ENCODE results near the gene GMEB1. TPM values are rescaled to one million over a fixed set of nuclear protein-coding genes. Genes with fewer than 3 reads are reported as not detected.

GMEB1 gene
- total RNA-seq, 1 experiment from 2014 or later, result 5.2 TPM

- intact Hi-C loops (cut with micrococcal nuclease), result no loop called here
- H3K27me3 ChIP-seq (ENCODE audit: low read length), result no peaks in the 10 kb centered on the region
- H4K20me1 ChIP-seq (ENCODE audit: low read length), result no peaks in the 10 kb centered on the region
- H2AFZ ChIP-seq (ENCODE audit: low read length), result no peak overlapping the region
- H3K4me1 ChIP-seq (ENCODE audit: insufficient read depth, low read length), result peaks cover 32% of the 10 kb centered on the region
- no peaks in the 10 kb centered on the region for H3K9me2 ChIP-seq (replicated peaks; ENCODE audit: low read length)
- no peak overlapping the region for H3K9ac ChIP-seq (ENCODE audit: low read length)
- no TSS peak for BruUV-seq (replicated peaks)
- ATAC-seq (no peak), DNase-seq (no peak)
- TF ChIP-seq CTCF (conservative IDR thresholded peaks at IDR 0.05; ENCODE audit: low read depth, low read length) (no peak), EZH2phosphoT487 (IDR thresholded peaks at IDR 0.05; ENCODE audit: borderline replicate concordance, low read length) (no peak), EZH2 (IDR thresholded peaks at IDR 0.05; ENCODE audit: low read length, unreplicated experiment) (no peak)
- H3K27ac ChIP-seq (ENCODE audit: low read length), result no peak overlapping the region
- H3K9me3 ChIP-seq (ENCODE audit: low read length), result no peaks in the 10 kb centered on the region
- H3K79me2 ChIP-seq (ENCODE audit: low read length), result peaks cover 17% of the 10 kb centered on the region
- no peak overlapping the region for H3K4me2 ChIP-seq (ENCODE audit: low read length)
- H3F3A ChIP-seq (ENCODE audit: low read length, unreplicated experiment), result peaks cover 8% of the 10 kb centered on the region
- no peak overlapping the region for H3K4me3 ChIP-seq (ENCODE audit: low read length)
- no peaks in the 10 kb centered on the region for H3K36me3 ChIP-seq (ENCODE audit: low read depth, low read length)
- ChIA-PET CTCF (no interaction called here), POLR2A (ENCODE audit: unreplicated experiment) (no interaction called here)
These were observed 22.5 kb upstream of the GMEB1 start for GRCh38 chr1:28646040-28646439.

GRCh38 chr1:28648008-28648473 is 20.5 kb upstream of the GMEB1 start:
- H4K20me1 ChIP-seq (ENCODE audit: low read length), result no peaks in the 10 kb centered on the region
- intact Hi-C loops (cut with micrococcal nuclease), result loop anchor here (2.0 kb wide), 3 partner anchors 21 to 229 kb away; partner anchors contain the start of genes GMEB1 and YTHDF2
- peak overlapping the region; percentile 93 for H3K27ac ChIP-seq (ENCODE audit: low read length)
- peak overlapping the region; percentile 88 for H3K9ac ChIP-seq (ENCODE audit: low read length)
- no TSS peak for BruUV-seq (replicated peaks)
- CTCF ChIA-PET, result interaction anchor here (0.6 kb wide), 1 partner anchor 110 kb away, joined by 3 read pairs; no protein-coding TSS in a partner anchor
- peaks cover 8% of the 10 kb centered on the region for H3F3A ChIP-seq (ENCODE audit: low read length, unreplicated experiment)
- H2AFZ ChIP-seq (ENCODE audit: low read length), result peak overlapping the region; percentile 83
- no peaks in the 10 kb centered on the region; the same call in 1 of the 2 replicates for H3K79me2 ChIP-seq (ENCODE audit: low read length)
- peak; percentile 89 for DNase-seq
- H3K4me2 ChIP-seq (ENCODE audit: low read length), result peak overlapping the region; percentile 80
- peak; percentile 76 for ATAC-seq
- POLR2A ChIA-PET (ENCODE audit: unreplicated experiment), result interaction anchor here (0.6 to 1.4 kb wide), 4 partner anchors 20 to 229 kb away, joined by 5 to 32 read pairs (median 9); partner anchors contain the start of genes GMEB1 and YTHDF2
- H3K4me3 ChIP-seq (ENCODE audit: low read length), result peak overlapping the region; percentile 48
- no peaks in the 10 kb centered on the region for H3K36me3 ChIP-seq (ENCODE audit: low read depth, low read length)
- no peaks in the 10 kb centered on the region for H3K9me2 ChIP-seq (replicated peaks; ENCODE audit: low read length)
- H3K9me3 ChIP-seq (ENCODE audit: low read length), result no peaks in the 10 kb centered on the region
- H3K27me3 ChIP-seq (ENCODE audit: low read length), result no peaks in the 10 kb centered on the region
- TF ChIP-seq EZH2 (IDR thresholded peaks at IDR 0.05; ENCODE audit: low read length, unreplicated experiment) (no peak), CTCF (conservative IDR thresholded peaks at IDR 0.05; ENCODE audit: low read depth, low read length) (no peak), EZH2phosphoT487 (IDR thresholded peaks at IDR 0.05; ENCODE audit: borderline replicate concordance, low read length) (no peak)
- H3K4me1 ChIP-seq (ENCODE audit: insufficient read depth, low read length), result peaks cover 22% of the 10 kb centered on the region
